Uterus (tissue), 4 donors: ENCODE measurements around the gene ZNF232. TPM values are rescaled to one million over a fixed set of nuclear protein-coding genes. Genes with fewer than 3 reads are reported as not detected.
"Not testable (repeated sequence)": the region's sequence is repeated elsewhere in the genome, so short reads cannot be mapped to it uniquely, and the experiment has no call there.

Experiments
- DNase-seq, 2 donors: peaks; one replicate each; pipeline ENCODE4 v3.0.0-alpha.2; 2019 to 2020
- H3K27ac ChIP-seq, 2 donors: fragments of 200-600 bp; sonication (generic); 1 replicate in 1 of 2; 2 replicates in 1 of 2; pipeline ENCODE4 v1.5.1; 2016 to 2018
- H3K27me3 ChIP-seq, 2 donors: fragments of 200-600 bp; sonication (generic); one replicate each; pipeline ENCODE4 v1.5.1; 2018 to 2019; ENCODE audit warnings: control low read depth in 1 of 2
- H3K36me3 ChIP-seq, 2 donors: fragments of 200-600 bp; sonication (generic); one replicate each; pipeline ENCODE4 v1.5.1; 2019; ENCODE audit warnings: control low read depth in 1 of 2
- H3K4me1 ChIP-seq, 2 donors: fragments of 200-600 bp; sonication (generic); one replicate each; pipeline ENCODE4 v1.5.1; 2018 to 2019; ENCODE audit warnings: control low read depth in 1 of 2
- H3K4me3 ChIP-seq, 2 donors: fragments of 200-600 bp; sonication (generic); 1 replicate in 1 of 2; 2 replicates in 1 of 2; pipeline ENCODE4 v1.5.1; 2018 to 2019; ENCODE audit warnings: mild to moderate bottlenecking in 1 of 2
- H3K9me3 ChIP-seq, 2 donors: fragments of 200-600 bp; sonication (generic); one replicate each; pipeline ENCODE4 v1.5.1; 2019; ENCODE audit warnings: control low read depth in 1 of 2
- CTCF ChIP-seq, 4 experiments: fragments of 200-600 bp in 2 of 4; fragments of 450-650 bp in 2 of 4; sonication (generic) in 2 of 4; IDR thresholded peaks; one replicate each; pipeline ENCODE4 v1.5.1; 2016 to 2019; ENCODE audit warnings: antibody characterized with exemption in 4 of 4, mild to moderate bottlenecking in 2 of 4, moderate library complexity in 1 of 4
- POLR2A ChIP-seq, 2 donors: fragments of 450-650 bp; IDR thresholded peaks; one replicate each; pipeline ENCODE4 v1.6.1; 2016; ENCODE audit warnings: antibody characterized with exemption in 2 of 2, mild to moderate bottlenecking in 1 of 2, moderate library complexity in 1 of 2
- intact Hi-C: fragments of 100-400 bp; cut with DNase I; formaldehyde crosslinking; loops from one replicate; pipeline ENCODE4 v1.15.1; 2023; ENCODE audit warnings: low total_unique reads
- total RNA-seq, 4 donors: library from RNA; depleted of rRNA in 3 of 4; stranded (reverse); fragments of >200 nt in 3 of 4; gene quantifications; one replicate each; pipeline versions ENCODE4 v1.1.0 to v1.2.4, GENCODE V29; 2014 to 2023
- donor health status: DM: yes; HTN: yes; CAD: no.

ZNF232 gene
- total RNA-seq, 4 donors from 2014 or later: 0.51 to 12.7 (median 6.1) TPM

DNA sequence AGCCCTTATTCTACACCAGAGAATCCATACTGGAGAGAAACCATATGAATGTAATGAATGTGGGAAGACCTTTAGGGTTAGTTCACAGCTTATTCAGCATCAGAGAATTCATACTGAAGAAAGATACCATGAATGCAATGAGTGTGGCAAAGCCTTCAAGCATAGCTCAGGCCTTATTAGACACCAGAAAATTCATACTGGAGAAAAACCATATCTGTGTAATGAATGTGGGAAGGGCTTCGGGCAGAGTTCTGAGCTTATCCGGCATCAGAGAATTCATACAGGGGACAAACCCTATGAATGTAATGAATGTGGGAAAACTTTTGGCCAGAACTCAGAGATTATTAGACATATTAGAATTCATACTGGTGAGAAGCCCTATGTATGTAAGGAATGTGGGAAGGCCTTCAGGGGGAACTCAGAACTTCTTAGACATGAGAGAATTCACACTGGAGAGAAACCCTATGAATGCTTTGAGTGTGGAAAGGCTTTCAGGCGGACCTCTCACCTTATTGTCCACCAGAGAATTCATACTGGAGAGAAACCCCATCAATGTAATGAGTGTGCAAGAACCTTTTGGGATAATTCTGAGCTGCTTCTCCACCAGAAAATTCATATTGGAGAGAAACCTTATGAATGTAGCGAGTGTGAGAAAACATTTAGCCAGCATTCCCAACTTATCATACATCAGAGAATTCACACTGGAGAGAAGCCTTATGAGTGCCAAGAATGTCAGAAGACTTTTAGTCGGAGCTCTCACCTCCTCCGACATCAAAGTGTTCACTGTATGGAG is 19.3 kb downstream of the ZNF232 start:
- H3K27me3 ChIP-seq: no peaks in the 10 kb centered on the region
- H3K27ac ChIP-seq: no peak overlapping the region
- DNase-seq: no peak
- no peaks in the 10 kb centered on the region for H3K4me1 ChIP-seq
- H3K36me3 ChIP-seq: no peaks in the 10 kb centered on the region
- intact Hi-C loops: no loop called here
- peaks cover 0 to 77% of the 10 kb centered on the region in 2 donors for H3K9me3 ChIP-seq
- TF ChIP-seq POLR2A (IDR thresholded peaks at IDR 0.05) (no peak), CTCF (IDR thresholded peaks at IDR 0.05) (no peak)
- no peak overlapping the region for H3K4me3 ChIP-seq

- intact Hi-C loops: no loop called here
These were observed 31.1 kb downstream of the ZNF232 start for GRCh38 chr17:5080591-5080990.

GRCh38 chr17:5078106-5079028 is 33.3 kb downstream of the ZNF232 start, which contains the start of gene ZFP3:
Gene ZFP3 (plus strand): TSS chr17:5078467. CDS start chr17:5091505, 13,038 bp downstream.
- peak within 1 kb of the TSS; percentile 57 to 71 for H3K27ac ChIP-seq
- intact Hi-C loops: no loop called here
- H3K9me3 ChIP-seq: no peaks in the 10 kb centered on the region

More at GRCh38 chr17:5080591-5080990, 31.1 kb downstream of the ZNF232 start:
- TF ChIP-seq POLR2A (IDR thresholded peaks at IDR 0.05) (no peak), CTCF (IDR thresholded peaks at IDR 0.05) (no peak)
- no peaks in the 10 kb centered on the region for H3K36me3 ChIP-seq
- H3K9me3 ChIP-seq: peaks cover 0 to 4% of the 10 kb centered on the region in 2 donors
- no peak for DNase-seq
- H3K27me3 ChIP-seq: no peaks in the 10 kb centered on the region
- H3K4me3 ChIP-seq: no peak overlapping the region
- H3K27ac ChIP-seq: no peak overlapping the region
- no peaks in the 10 kb centered on the region for H3K4me1 ChIP-seq

GRCh38 chr17:5077781-5078105 is 33.9 kb downstream of the ZNF232 start:
- H3K4me3 ChIP-seq: peak overlapping the region; percentile 77 to 84
- peak overlapping the region; percentile 57 to 71 for H3K27ac ChIP-seq
- no peak for DNase-seq
- no peak for TF ChIP-seq POLR2A (IDR thresholded peaks at IDR 0.05)
- TF ChIP-seq CTCF (IDR thresholded peaks at IDR 0.05): no peak
- no peaks in the 10 kb centered on the region for H3K27me3 ChIP-seq
- no peaks in the 10 kb centered on the region for H3K4me1 ChIP-seq
- intact Hi-C loops: no loop called here
- H3K9me3 ChIP-seq: no peaks in the 10 kb centered on the region
- H3K36me3 ChIP-seq: no peaks in the 10 kb centered on the region

More at GRCh38 chr17:5078106-5079028, 33.3 kb downstream of the ZNF232 start, which contains the start of gene ZFP3:
- DNase-seq: peak; percentile 61 to 78
- Histone ChIP-seq H3K4me1 (no peaks in the 10 kb centered on the region), H3K27me3 (no peaks in the 10 kb centered on the region), H3K4me3 (peak within 1 kb of the TSS; percentile 77 to 84), H3K36me3 (no peaks in the 10 kb centered on the region)
- TF ChIP-seq CTCF (IDR thresholded peaks at IDR 0.05) (peak in 1 of 4 experiments; percentile 9), POLR2A (IDR thresholded peaks at IDR 0.05) (no peak)

DNA sequence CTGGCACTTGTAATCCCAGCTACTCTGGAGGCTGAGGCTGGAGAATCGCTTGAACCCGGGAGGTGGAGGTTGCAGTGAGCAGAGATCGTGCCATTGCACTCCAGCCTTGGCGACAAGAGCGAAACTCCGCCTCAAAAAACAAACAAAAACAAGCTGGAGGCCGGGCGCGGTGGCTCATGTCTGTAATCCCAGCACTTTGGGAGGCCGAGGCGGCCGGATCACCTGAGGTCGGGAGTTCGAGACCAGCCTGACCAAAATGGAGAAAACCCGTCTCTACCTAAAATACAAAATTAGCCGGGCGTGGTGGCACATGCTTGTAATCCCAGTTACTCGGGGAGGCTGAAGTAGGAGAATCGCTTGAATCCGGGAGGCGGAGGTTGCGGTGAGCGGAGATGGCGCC is 34.4 kb downstream of the ZNF232 start:
- H3K9me3 ChIP-seq, intact Hi-C loops, H3K27me3 ChIP-seq, H3K36me3 ChIP-seq, DNase-seq, H3K4me1 ChIP-seq: not testable (repeated sequence)
- H3K27ac ChIP-seq: peak overlapping the region in 1 of 2 donors; percentile 71
- H3K4me3 ChIP-seq: peak overlapping the region; percentile 77 to 84

GRCh38 chr17:5075472-5075871 is 36.2 kb downstream of the ZNF232 start:
- H3K4me1 ChIP-seq, intact Hi-C loops, H3K36me3 ChIP-seq, H3K27ac ChIP-seq, DNase-seq, H3K4me3 ChIP-seq, H3K27me3 ChIP-seq, H3K9me3 ChIP-seq: not testable (repeated sequence)
